ENCODE data around the gene AEBP1. TPM values are rescaled to one million over a fixed set of nuclear protein-coding genes. Genes with fewer than 3 reads are reported as not detected.
A peak's percentile ranks its signal among the peaks of the same experiment; 100 is the strongest.

Gene AEBP1
- total and polyA plus RNA-seq, 4 experiments from 2014 or later, result 0.20 to 7.8 (median 5.0) TPM

DNA sequence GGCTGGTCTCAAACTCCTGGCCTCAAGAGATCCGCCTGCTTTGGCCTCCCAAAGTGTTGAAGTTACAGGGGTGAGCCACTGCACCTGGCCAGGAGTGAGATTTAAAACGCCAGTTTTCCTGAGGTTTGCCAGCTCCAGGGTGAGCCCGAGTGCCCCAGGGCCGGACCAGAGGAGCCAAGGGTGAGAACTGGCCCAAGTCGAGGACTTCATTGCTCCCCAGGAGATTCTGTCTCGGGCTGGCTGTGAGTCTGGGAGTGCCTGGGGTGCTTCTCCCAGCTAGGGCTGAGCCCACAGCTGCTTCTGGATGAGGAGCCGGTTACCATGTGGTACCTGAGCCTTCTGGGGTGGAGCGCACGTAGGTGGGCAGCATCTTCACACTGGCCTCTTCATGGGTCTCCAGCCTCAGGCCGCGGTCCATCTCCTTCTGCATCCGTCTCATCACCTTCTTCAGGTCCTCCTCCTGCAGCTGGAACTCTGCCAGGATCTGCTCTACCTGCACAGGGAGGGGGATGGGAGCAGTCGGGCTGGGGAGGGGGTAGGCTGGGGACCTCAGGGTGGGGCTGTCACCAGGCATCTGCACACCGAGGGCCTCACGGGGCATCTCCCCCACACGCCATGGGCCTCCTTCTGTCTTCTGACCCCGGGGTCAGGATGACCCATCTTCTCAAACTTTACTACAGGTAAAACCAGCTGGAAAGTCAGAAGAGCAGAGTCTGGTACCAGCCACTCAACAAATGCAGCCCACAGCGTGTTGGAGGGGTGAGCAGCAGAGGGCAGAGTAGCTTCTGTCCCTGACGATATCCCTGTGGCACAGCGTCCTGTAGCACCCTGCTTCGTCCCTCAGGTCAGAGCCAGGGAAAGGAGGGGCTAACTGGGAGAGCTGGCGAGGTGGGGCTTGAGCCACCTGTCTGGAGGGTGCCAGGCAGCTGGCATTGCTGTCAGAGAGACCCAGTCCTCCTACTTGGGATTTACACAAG lies 49.1 kb downstream of the AEBP1 start:
- Histone ChIP-seq H3K4me3 (ENCODE audit: low read length in 2 of 2) (no peak overlapping the region), H3K36me3 (ENCODE audit: insufficient read depth, low read length) (no peaks in the 10 kb centered on the region), H3K27me3 (ENCODE audit: insufficient read depth, low read length) (no peaks in the 10 kb centered on the region), H3K9me3 (ENCODE audit: control insufficient read depth in 1 of 2, low read length in 2 of 2) (no peaks in the 10 kb centered on the region), H3K4me1 (ENCODE audit: insufficient read depth, low read length) (no peaks in the 10 kb centered on the region), H3K27ac (ENCODE audit: low read depth, low read length) (no peak overlapping the region)
- intact Hi-C loops (cut with micrococcal nuclease), result no loop called here
- no peak overlapping the region for H3K4me3 Mint-ChIP-seq
- H3K9me3 Mint-ChIP-seq, result no peaks in the 10 kb centered on the region
- DNase-seq, result no peak
- peaks cover 0 to 1% of the 10 kb centered on the region in 2 donors for H3K27me3 Mint-ChIP-seq
- no peaks in the 10 kb centered on the region for H3K36me3 Mint-ChIP-seq
- no peaks in the 10 kb centered on the region for H3K4me1 Mint-ChIP-seq
- H3K27ac Mint-ChIP-seq, result no peak overlapping the region
- CTCF ChIA-PET (ENCODE audit: partially characterized antibody), result no interaction called here
- POLR2A ChIA-PET (ENCODE audit: partially characterized antibody), result no interaction called here

DNA sequence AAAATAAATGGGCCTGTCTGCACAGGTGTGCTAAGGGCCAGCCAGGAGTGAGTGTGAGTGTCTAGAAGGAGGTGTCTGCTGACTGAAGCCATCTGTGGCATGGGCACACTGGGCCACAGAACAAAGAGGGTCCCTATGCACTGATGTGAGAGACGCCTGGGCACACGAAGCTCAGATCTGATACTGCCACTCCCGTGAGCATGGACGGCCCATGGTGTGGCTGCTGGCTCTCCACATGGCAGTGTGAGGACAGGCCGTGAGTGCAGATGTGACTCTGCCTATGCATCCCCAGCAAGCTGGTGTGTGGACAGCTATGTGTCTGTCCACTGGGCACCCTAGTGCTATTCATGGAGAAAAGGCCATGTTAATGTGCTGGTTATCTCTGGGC lies 49.8 kb downstream of the AEBP1 start:
- H3K4me1 Mint-ChIP-seq, result no peaks in the 10 kb centered on the region
- POLR2A ChIA-PET (ENCODE audit: partially characterized antibody), result no interaction called here
- no peak for DNase-seq
- Histone ChIP-seq H3K4me1 (ENCODE audit: insufficient read depth, low read length) (no peaks in the 10 kb centered on the region), H3K36me3 (ENCODE audit: insufficient read depth, low read length) (no peaks in the 10 kb centered on the region), H3K9me3 (ENCODE audit: control insufficient read depth in 1 of 2, low read length in 2 of 2) (no peaks in the 10 kb centered on the region), H3K27ac (ENCODE audit: low read depth, low read length) (no peak overlapping the region), H3K27me3 (ENCODE audit: insufficient read depth, low read length) (no peaks in the 10 kb centered on the region), H3K4me3 (ENCODE audit: low read length in 2 of 2) (no peak overlapping the region)
- no peak overlapping the region for H3K4me3 Mint-ChIP-seq
- no peaks in the 10 kb centered on the region for H3K36me3 Mint-ChIP-seq
- no peaks in the 10 kb centered on the region for H3K9me3 Mint-ChIP-seq
- peak overlapping the region in 1 of 7 donors; percentile 7 for H3K27ac Mint-ChIP-seq
- H3K27me3 Mint-ChIP-seq, result peaks cover 0 to 1% of the 10 kb centered on the region in 2 donors
- intact Hi-C loops (cut with micrococcal nuclease), result no loop called here
- CTCF ChIA-PET (ENCODE audit: partially characterized antibody), result no interaction called here

DNA sequence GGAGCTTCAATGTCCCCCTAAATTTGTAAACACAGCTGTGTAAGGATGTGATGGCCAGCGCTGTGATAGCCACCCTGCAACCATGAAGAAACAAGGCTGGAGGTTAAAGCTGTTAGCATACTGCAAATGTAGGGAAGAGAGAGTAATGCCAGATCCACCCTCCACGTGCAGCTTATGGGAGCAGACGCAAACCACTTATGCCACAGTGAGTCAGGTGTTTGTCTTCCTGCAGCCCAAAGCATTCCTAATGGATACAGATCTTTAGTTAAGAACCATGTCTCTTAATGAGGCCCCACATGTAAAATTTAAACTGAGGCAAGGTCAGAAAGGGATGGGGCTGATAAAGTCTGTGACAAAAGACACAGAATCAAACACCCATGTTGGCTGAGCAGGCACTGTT lies 50.6 kb downstream of the AEBP1 start:
- H3K27me3 Mint-ChIP-seq, result peaks cover 1% of the 10 kb centered on the region in 2 donors
- POLR2A ChIA-PET (ENCODE audit: partially characterized antibody), result no interaction called here
- no peak overlapping the region for H3K27ac Mint-ChIP-seq

DNA sequence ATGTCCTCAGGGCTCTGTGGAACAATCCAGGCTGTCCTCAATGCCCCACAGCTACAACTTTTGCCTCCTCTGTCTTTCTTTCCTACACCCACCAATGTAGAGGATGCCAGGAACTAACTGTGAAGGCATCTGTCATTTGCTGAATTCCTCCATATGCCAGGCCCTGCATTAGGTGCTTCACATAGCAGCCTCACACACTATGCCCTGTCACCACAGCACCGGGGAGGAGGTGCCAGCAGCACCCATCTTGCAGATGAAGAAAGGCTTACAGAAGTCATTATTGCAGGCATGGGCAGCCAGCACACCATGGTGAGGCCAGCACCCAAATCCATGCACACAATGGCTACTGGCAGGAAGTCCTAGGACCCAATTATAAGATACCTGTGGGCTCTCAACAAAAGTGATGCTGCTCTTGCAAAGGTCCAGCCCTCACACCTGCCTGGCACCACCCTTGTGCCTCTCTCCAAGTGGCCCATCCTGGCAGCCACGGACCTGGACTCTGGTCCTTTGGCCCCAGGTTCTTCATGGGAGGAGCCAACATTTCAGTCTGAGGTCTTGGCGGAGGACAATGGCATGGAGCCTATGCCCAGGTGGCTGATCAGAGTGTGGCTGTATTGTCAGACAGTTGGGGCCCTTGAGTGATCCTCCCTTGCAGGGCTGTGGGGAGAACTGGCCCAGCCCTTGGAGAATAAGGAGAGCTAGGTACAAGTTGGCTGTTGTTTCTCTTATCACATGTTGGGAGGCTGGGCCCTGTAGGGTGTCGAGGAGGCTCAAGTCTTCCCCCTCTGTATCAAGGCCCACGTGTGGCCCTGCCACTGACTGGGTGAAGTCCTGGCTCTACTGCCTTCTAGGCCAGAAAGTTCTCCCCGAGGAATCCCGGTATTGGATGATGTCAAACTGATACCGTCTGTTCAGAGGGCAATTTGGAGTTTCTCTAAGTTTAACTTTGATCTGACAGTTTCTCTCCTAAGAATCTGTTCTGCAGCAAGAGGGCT lies 51.3 kb downstream of the AEBP1 start:
- Histone ChIP-seq H3K4me3 (ENCODE audit: low read length in 2 of 2) (no peak overlapping the region), H3K9me3 (ENCODE audit: control insufficient read depth in 1 of 2, low read length in 2 of 2) (no peaks in the 10 kb centered on the region), H3K27me3 (ENCODE audit: insufficient read depth, low read length) (no peaks in the 10 kb centered on the region), H3K4me1 (ENCODE audit: insufficient read depth, low read length) (no peaks in the 10 kb centered on the region), H3K27ac (ENCODE audit: low read depth, low read length) (no peak overlapping the region), H3K36me3 (ENCODE audit: insufficient read depth, low read length) (no peaks in the 10 kb centered on the region)
- DNase-seq, result no peak
- peaks cover 1% of the 10 kb centered on the region in 2 donors for H3K27me3 Mint-ChIP-seq
- no peaks in the 10 kb centered on the region for H3K9me3 Mint-ChIP-seq
- ChIA-PET CTCF (ENCODE audit: partially characterized antibody) (no interaction called here), POLR2A (ENCODE audit: partially characterized antibody) (no interaction called here)
- H3K36me3 Mint-ChIP-seq, result no peaks in the 10 kb centered on the region
- H3K4me1 Mint-ChIP-seq, result no peaks in the 10 kb centered on the region
- no peak overlapping the region for H3K4me3 Mint-ChIP-seq
- peak overlapping the region in 1 of 7 donors; percentile 35 for H3K27ac Mint-ChIP-seq
- intact Hi-C loops (cut with micrococcal nuclease), result no loop called here

More for the DNA sequence above, 50.6 kb downstream of the AEBP1 start:
- H3K27me3 ChIP-seq (ENCODE audit: insufficient read depth, low read length), result no peaks in the 10 kb centered on the region
- H3K27ac ChIP-seq (ENCODE audit: low read depth, low read length), result no peak overlapping the region
- H3K36me3 ChIP-seq (ENCODE audit: insufficient read depth, low read length), result no peaks in the 10 kb centered on the region
- H3K4me3 ChIP-seq (ENCODE audit: low read length in 2 of 2), result no peak overlapping the region
- no peak overlapping the region for H3K4me3 Mint-ChIP-seq
- H3K36me3 Mint-ChIP-seq, result no peaks in the 10 kb centered on the region
- no peak for DNase-seq
- no peaks in the 10 kb centered on the region for H3K9me3 Mint-ChIP-seq
- H3K4me1 Mint-ChIP-seq, result no peaks in the 10 kb centered on the region
- no peaks in the 10 kb centered on the region for H3K9me3 ChIP-seq (ENCODE audit: control insufficient read depth in 1 of 2, low read length in 2 of 2)
- no peaks in the 10 kb centered on the region for H3K4me1 ChIP-seq (ENCODE audit: insufficient read depth, low read length)
- intact Hi-C loops (cut with micrococcal nuclease), result no loop called here
- CTCF ChIA-PET (ENCODE audit: partially characterized antibody), result no interaction called here

DNA sequence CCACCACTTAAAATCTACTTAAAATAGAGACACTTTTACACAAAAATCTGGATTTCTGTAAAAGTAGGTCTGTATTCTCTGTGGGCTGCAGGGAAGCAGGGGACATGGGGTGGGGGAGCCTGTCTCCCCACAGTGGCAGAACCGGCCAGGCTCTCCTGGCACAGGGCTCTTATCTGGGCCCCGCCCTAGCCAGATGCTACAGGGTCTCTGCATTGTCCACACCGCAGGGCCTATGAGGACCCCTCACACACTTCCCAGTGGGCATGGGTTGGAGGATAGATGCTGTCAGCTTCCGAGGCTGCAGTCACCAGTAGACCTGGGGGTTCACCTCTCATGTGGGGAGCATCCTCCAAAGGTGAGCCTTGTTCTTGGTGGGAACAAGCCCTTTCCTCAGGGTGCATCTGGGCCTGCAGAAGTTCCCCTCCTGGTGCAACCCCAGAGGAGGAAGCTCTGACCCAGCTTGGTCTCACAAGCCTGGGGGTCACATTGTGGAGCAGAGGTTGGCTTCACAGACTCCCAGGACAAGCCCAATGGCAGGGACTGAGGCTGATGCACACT lies 52.4 kb downstream of the AEBP1 start:
- Histone ChIP-seq H3K4me3 (ENCODE audit: low read length in 2 of 2) (no peak overlapping the region), H3K4me1 (ENCODE audit: insufficient read depth, low read length) (no peaks in the 10 kb centered on the region), H3K9me3 (ENCODE audit: control insufficient read depth in 1 of 2, low read length in 2 of 2) (no peaks in the 10 kb centered on the region), H3K27me3 (ENCODE audit: insufficient read depth, low read length) (no peaks in the 10 kb centered on the region), H3K27ac (ENCODE audit: low read depth, low read length) (no peak overlapping the region), H3K36me3 (ENCODE audit: insufficient read depth, low read length) (no peaks in the 10 kb centered on the region)
- intact Hi-C loops (cut with micrococcal nuclease), result no loop called here
- Mint-ChIP-seq H3K9me3 (no peaks in the 10 kb centered on the region), H3K27ac (no peak overlapping the region), H3K4me3 (no peak overlapping the region), H3K4me1 (no peaks in the 10 kb centered on the region), H3K27me3 (peaks cover 1% of the 10 kb centered on the region in 2 donors), H3K36me3 (no peaks in the 10 kb centered on the region)
- CTCF ChIA-PET (ENCODE audit: partially characterized antibody), result no interaction called here
- POLR2A ChIA-PET (ENCODE audit: partially characterized antibody), result no interaction called here
- no peak for DNase-seq

DNA sequence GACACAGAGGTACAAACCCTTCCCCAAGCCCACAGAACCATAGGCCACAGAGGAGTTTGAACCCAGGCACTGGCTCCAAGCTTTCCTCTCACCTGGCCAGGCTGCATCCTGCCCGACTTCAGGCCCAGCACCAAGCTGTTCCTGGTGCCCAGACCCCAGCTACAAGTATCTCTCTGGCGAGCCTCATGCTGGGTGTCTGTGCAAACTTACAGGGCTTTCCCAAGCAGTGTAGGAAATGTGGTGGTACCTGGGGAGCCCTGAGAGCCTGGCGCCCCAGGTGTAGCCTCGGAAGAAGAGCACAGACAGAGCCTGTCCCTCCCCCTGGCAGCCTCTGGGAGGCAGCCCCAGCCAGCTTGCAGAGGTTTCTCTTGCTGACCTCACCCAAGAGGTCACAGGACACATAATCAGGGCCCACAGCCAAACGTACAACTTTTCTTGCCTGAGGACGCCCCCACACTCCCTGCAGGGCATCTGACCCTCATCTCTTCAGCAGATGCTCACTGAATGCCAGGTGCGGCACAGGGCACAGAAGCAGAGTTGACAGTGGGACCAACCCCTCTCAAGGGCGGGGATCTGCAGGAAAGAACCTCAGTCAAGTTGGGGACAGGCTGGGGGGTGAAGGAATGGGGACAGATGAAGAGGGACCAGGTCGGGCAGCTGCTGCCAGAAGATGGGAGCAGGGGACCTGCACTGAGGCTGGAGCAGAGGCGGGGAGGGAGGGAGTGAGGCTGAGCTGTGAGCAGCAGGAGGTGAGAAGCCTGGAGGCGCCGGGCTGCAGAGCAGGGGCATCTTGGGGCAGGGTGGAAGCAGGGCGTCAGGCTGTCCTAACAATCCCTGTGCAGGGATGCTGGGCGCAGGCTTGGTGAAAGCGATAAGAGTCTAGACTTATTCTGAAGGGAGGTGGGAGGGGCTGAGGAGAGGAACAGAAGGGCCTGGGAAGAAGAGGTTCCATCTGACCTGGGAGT lies 53.3 kb downstream of the AEBP1 start:
- no peak overlapping the region for H3K4me3 Mint-ChIP-seq
- no peak overlapping the region for H3K27ac Mint-ChIP-seq
- Histone ChIP-seq H3K9me3 (ENCODE audit: control insufficient read depth in 1 of 2, low read length in 2 of 2) (no peaks in the 10 kb centered on the region), H3K27me3 (ENCODE audit: insufficient read depth, low read length) (no peaks in the 10 kb centered on the region), H3K36me3 (ENCODE audit: insufficient read depth, low read length) (no peaks in the 10 kb centered on the region), H3K4me3 (ENCODE audit: low read length in 2 of 2) (no peak overlapping the region), H3K4me1 (ENCODE audit: insufficient read depth, low read length) (no peaks in the 10 kb centered on the region), H3K27ac (ENCODE audit: low read depth, low read length) (no peak overlapping the region)
- no peaks in the 10 kb centered on the region for H3K9me3 Mint-ChIP-seq
- CTCF ChIA-PET (ENCODE audit: partially characterized antibody), result no interaction called here
- intact Hi-C loops (cut with micrococcal nuclease), result no loop called here
- H3K27me3 Mint-ChIP-seq, result peaks cover 1 to 4% of the 10 kb centered on the region in 2 donors
- no peaks in the 10 kb centered on the region for H3K4me1 Mint-ChIP-seq
- no peaks in the 10 kb centered on the region for H3K36me3 Mint-ChIP-seq
- POLR2A ChIA-PET (ENCODE audit: partially characterized antibody), result no interaction called here
- no peak for DNase-seq
